Gastroesophageal sphincter (tissue), 3 donors: ENCODE measurements around the gene MCF2L2.

Experiments
- CTCF ChIP-seq, 4 experiments: fragments of 200-600 bp in 2 of 4; fragments of 450-650 bp in 2 of 4; sonication (generic) in 1 of 4; IDR thresholded peaks; one replicate each; pipeline ENCODE4 v1.5.1; 2017 to 2019; ENCODE audit warnings: antibody characterized with exemption in 4 of 4, mild to moderate bottlenecking in 2 of 4, moderate library complexity in 2 of 4
- POLR2A ChIP-seq, 2 donors: fragments of 450-650 bp; IDR thresholded peaks; one replicate each; pipeline ENCODE4 v1.6.1; 2017; ENCODE audit warnings: antibody characterized with exemption in 2 of 2, mild to moderate bottlenecking in 2 of 2, moderate library complexity in 1 of 2

DNA sequence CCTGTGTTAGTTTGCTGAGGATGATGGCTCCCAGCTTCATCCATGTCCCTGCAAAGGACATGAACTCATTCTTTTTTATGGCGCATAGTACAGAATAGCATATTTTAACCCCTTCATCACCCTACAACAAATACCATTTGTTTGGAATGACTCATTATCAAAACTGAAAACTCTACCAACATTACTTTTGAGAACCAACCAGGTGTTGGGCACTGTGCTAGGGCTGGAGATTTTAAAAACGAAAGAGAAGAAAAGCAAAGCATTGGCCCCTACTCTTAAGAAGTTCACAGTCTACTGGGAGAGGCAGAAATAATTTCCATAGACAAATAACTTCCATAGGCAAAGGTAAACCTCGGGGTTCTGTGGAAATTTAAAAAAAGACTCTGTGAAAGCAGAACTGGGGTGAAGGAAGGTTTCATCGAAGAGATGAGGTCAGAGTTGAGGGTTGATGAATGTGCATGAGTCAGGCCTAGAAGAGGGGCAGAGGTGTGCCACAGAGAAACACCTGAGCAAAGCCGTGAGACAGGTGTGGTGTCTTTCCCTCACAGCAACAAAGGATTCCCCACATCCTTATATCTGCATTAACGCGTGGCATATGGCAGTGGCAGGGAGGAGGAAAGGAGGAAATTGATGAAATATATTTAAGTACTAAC, 51.0 kb downstream of the MCF2L2 start:
- TF ChIP-seq CTCF (IDR thresholded peaks at IDR 0.05) = no peak
- TF ChIP-seq POLR2A (IDR thresholded peaks at IDR 0.05) = no peak
